ENCODE results near the gene DCLRE1C.
"Not testable (repeated sequence)": the region's sequence is repeated elsewhere in the genome, so short reads cannot be mapped to it uniquely, and the experiment has no call there.

Gene DCLRE1C

DNA sequence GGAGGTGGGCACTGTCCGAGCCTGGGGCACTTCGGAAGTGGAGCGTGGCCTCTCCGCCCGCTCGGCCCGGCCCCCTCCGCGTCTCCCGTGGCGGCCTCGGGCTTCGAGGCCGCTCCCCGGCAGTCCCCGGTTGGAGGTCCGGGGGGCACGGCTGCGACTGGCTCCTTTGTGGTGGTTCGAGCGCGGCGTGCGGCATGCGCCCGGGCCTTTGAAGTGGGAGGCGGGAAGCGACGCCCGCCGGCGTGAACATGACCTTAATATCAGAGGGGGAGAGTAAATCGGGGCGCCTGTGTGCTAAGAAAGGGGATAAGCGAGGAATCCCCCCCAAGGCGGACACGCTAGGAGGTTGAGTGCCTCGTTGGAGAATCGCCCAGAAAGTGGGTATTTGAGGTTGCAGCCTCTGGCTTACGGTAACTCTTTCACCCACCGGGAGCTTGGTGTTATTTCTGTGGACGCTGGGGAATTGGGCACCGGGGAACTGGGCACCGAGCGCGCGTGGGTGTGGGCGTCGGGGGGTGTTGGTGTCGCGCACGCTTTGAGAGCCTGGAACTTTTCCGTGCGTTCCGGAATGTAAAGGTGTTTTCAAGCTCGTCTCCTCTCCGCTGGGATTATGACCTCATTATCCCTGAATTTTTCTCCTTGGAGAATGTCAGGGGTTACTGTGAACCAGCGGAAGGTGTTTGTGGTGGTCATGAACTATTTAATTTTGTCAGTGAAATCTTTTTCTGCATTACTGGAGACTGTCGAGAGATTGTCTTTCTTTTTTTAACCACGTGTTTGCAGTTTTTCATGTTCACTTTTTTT, 74.6 kb downstream of the DCLRE1C start:
- DNase-seq: peak; percentile 49 to 61

- DNase-seq: peak; percentile 92 to 94
Observed at GRCh38 chr10:14878266-14879123, 75.4 kb downstream of the DCLRE1C start, which contains the start of gene SUV39H2. Gene SUV39H2 (plus strand): TSS chr10:14878866. CDS start chr10:14878889, 23 bp downstream.

- DNase-seq: no peak
Observed at GRCh38 chr10:14876764-14877163, 77.1 kb downstream of the DCLRE1C start.

DNA sequence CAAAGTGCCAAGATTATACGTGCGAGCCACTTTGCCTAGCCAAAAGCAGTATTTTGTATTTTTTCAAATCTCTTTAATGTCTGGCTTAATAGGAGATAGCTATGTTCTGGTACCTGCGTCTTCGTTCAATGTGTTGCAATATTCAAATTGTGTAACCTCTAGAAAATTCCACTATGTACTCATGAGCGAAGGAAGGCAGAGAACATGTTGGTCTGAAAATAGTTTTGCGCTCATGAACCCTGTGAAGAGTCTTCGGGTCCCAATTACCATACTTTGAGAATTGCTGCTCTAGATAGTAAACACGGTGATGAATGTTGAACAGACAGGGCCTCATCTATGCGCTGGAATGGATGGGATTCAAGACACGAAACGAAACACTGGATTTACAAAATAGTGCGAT, 78.0 kb downstream of the DCLRE1C start:
- DNase-seq: no peak

DNA sequence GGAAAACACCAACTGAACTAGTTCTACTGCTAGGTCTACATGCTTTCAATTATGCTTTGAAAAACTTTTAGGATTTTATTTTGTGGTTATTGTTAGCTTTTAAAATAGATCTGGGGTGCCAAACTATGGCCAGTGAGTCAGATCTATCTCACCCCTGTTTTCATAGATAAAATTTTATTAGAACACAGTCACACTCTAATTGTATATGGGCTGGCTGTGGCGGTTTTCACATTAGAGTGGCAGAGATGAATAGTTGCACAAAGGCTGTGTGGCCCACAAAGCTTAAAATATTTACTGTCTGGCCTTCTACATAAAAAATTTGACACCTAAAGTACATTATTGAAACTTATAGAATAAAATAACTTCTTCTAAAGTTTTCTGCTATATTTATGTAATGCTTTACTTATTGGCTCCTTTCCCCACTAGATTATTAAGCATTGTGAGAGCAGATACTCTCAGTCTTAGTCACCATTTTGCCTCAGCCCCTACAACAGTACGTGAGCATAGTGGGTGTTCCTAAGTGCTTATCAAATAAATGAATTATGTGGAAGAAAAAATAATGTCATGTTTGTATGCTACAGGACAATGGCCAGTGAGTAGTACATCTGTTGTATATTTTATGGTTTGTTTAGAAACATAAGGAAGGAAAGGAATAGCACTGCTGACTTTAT, 80.7 kb downstream of the DCLRE1C start:
- DNase-seq: no peak

- not testable (repeated sequence) for DNase-seq
Observed at GRCh38 chr10:14864871-14865270, 89.0 kb downstream of the DCLRE1C start.

DNA sequence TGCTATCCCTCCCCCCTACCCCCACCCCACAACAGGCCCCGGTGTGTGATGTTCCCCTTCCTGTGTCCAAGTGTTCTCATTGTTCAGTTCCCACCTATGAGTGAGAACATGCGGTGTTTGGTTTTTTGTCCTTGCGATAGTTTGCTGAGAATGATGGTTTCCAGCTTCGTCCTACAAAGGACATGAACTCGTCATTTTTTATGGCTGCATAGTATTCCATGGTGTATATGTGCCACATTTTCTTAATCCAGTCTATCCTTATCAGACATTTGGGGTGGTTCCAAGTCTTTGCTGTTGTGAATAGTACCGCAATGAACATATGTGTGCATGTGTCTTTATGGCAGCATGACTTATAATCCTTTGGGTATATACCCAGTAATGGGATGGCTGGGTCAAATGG, 89.4 kb downstream of the DCLRE1C start:
- not testable (repeated sequence) for DNase-seq

GRCh38 chr10:14860791-14861190, 93.1 kb downstream of the DCLRE1C start:
- no peak for DNase-seq

DNA sequence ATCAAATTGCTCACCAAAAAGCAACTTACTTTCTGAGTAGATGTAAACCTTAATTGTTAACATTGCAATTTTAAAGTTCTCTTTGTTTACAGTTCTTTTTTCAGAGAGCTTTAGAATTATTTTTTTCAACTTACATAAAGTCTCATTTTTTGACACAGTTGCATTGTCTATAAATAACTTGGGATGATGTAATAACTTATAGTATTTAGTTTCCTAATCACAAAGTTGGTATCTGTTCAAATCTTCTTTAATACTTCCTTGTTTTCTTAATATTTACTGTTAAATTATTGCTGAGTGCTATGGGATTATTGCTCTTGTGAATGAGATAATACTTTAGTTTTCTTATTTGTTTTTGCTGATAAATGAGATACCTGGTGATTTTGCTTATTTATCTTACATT, 94.1 kb downstream of the DCLRE1C start:
- no peak for DNase-seq

- DNase-seq: no peak
Observed at GRCh38 chr10:14859043-14859442, 94.9 kb downstream of the DCLRE1C start.

DNA sequence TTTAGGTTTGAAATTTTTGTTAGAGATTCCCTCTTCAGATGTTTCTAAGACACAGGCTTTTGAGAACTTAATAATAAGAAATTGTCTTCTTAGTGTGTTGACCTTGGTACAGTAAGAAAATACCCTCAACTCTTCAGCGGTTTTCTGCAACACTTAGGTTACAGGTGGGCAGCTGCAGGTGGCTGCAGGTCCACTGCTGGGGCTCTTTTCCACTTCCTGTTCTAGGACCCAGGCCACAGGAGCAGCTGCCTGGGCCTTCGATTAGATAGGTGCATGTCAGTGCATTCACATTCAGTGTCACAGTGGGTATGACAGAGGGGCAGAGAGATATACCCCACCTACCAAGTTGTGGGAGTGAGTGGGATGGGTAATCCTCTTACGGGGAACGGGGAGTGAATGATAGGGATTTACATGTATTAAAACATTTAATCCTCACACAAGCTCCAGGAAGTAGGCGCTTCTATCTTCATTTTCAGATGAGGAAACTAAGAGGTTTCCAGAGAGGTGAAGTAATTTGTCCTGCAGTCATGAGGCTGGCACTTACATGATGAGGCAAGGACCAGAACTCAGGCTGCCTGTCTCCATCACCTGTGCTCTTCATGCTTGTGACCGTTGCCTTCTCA, 95.4 kb downstream of the DCLRE1C start:
- no peak for DNase-seq

DNA sequence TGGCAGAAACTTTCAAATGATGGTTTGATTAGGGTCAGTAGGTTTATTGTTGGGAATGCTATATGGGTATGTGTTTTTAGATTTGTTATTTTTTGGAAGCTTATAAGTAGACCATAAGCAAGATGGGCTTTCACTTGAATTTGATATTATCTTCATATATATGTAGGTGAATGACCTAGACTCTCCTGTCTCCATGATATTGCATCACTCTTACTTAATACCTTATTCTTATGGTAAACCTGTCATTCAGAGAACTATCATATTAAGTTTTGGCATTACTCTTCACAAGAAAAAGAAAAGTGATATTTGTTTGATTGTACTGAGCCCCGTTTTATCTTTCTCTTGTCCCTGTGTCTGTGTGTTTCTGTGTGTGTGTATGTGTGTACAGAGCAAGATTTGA, 98.4 kb downstream of the DCLRE1C start:
- no peak for DNase-seq

DNA sequence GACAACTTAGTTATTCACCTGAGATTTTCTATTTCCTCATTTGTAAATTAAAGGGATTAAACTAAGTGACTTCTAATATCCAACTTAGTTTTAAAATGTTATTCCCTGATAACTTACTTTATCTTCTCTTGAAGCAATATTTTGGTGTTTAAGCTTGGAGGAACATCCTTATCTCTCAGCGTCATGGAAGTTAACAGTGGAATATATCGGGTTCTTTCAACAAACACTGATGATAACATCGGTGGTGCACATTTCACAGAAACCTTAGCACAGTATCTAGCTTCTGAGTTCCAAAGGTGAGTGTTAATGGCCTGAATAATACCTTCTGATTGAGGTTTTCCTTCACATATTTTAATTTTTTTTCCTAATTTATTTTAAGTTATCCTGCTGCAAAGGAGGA, 101.7 kb downstream of the DCLRE1C start:
- DNase-seq: no peak
